Prostate gland (tissue), 2 donors: ENCODE measurements around the gene EMX1.

ENCODE experiments used
- POLR2A ChIP-seq: fragments of 450-650 bp; IDR thresholded peaks from one replicate; pipeline ENCODE4 v1.6.1; 2016; ENCODE audit warnings: antibody characterized with exemption, mild to moderate bottlenecking
- POLR2AphosphoS5 ChIP-seq: sonication (generic); formaldehyde crosslinking; IDR thresholded peaks from one replicate; pipeline ENCODE4 v1.6.1; 2017; ENCODE audit warnings: antibody characterized with exemption
- TF ChIP-seq, protein P1 (sequence below), 4 experiments: fragments of 200-600 bp in 2 of 4; fragments of 450-650 bp in 2 of 4; sonication (generic) in 2 of 4; IDR thresholded peaks; 1 replicate in 3 of 4; 2 replicates in 1 of 4; pipeline ENCODE4 v1.5.1; 2016 to 2019; ENCODE audit warnings: antibody characterized with exemption in 4 of 4, mild to moderate bottlenecking in 2 of 4, moderate library complexity in 2 of 4

DNA sequence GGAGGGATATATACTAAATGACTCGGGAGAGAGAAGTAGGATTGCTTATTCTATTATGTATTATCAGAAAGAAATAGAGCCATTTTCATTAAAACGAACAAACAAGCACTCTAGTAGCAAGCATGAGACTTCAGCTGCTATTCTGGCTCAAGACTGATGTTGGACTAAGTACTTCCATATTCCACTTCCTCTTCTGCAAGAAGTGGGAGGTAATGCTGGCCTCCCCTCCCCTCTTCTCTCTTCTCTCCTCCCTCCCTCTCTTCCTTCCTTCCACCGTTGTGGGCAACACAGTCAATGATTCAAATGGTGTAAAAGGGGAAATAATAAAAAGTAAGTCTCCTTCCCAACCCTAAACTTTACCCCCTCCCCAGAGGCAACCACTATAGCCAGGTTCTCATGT lies 62.6 kb downstream of the EMX1 start:
- no peak for TF ChIP-seq POLR2AphosphoS5
- TF ChIP-seq, protein P1, sequence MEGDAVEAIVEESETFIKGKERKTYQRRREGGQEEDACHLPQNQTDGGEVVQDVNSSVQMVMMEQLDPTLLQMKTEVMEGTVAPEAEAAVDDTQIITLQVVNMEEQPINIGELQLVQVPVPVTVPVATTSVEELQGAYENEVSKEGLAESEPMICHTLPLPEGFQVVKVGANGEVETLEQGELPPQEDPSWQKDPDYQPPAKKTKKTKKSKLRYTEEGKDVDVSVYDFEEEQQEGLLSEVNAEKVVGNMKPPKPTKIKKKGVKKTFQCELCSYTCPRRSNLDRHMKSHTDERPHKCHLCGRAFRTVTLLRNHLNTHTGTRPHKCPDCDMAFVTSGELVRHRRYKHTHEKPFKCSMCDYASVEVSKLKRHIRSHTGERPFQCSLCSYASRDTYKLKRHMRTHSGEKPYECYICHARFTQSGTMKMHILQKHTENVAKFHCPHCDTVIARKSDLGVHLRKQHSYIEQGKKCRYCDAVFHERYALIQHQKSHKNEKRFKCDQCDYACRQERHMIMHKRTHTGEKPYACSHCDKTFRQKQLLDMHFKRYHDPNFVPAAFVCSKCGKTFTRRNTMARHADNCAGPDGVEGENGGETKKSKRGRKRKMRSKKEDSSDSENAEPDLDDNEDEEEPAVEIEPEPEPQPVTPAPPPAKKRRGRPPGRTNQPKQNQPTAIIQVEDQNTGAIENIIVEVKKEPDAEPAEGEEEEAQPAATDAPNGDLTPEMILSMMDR (IDR thresholded peaks at IDR 0.05), result no peak
- no peak for TF ChIP-seq POLR2A
